Myocyte (in vitro differentiated cells): ENCODE results near the gene NDUFB1. TPM values are rescaled to one million over a fixed set of nuclear protein-coding genes. Genes with fewer than 3 reads are reported as not detected.

Source experiments
- DNase-seq: peaks from one replicate; pipeline ENCODE4 v3.0.0-alpha.2; 2012; ENCODE audit warnings: low read depth
- polyA plus RNA-seq: library from polyadenylated mRNA; unstranded; fragments of >200 nt; gene quantifications from one replicate; pipeline ENCODE4 v1.2.1, GENCODE V29; 2012; ENCODE audit warnings: missing spikeins
- total RNA-seq: library from RNA; depleted of rRNA; stranded (reverse); fragments of >200 nt; gene quantifications from 2 replicates; pipeline ENCODE4 v1.2.3, GENCODE V29; 2014

NDUFB1 gene
- total RNA-seq = 511 and 521 TPM in 2 replicates
- 481 TPM for polyA plus RNA-seq

GRCh38 chr14:92121670-92122350 lies at the start of gene NDUFB1, which contains the start of gene CPSF2:
Gene NDUFB1 (minus strand): TSS chr14:92121706. CDS start chr14:92117637, 4,069 bp downstream.
Gene CPSF2 (plus strand): TSS chr14:92121969. CDS start chr14:92130985, 9,016 bp downstream.
- DNase-seq = peak; percentile 89

- DNase-seq = no peak
Observed at GRCh38 chr14:92164958-92165357, 43.5 kb upstream of the NDUFB1 start.

GRCh38 chr14:92161521-92161920 lies 40.0 kb upstream of the NDUFB1 start:
- DNase-seq = no peak

- DNase-seq = no peak
Observed at GRCh38 chr14:92160619-92161018, 39.1 kb upstream of the NDUFB1 start.

DNA sequence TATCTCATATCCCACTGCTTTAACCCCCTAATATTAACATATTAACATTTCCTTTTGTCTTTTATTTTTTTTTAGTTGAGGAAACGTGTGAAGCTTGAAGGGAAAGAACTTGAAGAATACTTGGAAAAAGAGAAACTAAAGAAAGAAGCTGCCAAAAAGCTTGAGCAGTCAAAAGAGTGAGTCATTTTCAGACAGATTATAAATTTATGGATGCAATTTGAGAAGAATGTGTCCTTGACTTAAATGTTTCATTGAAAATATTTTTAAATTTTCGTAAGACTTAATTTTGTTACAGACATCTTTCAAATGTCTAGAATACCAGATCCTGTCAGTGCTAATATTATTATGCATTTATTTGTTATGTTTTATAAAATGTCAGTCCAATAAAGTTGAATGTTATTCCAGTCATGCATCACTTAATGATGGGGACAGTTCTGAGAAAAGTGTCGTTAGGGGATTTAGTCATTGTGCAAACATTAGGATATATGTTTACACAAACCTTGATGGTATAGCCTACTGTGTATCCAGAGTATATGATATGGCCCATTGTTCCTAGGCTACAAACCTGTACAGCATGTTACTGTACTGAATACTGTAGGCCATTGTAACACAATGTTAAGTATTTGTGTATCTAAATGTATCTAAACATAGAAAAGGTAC lies 32.9 kb upstream of the NDUFB1 start:
- DNase-seq = no peak

- no peak for DNase-seq
Observed at GRCh38 chr14:92153581-92153980, 32.1 kb upstream of the NDUFB1 start.

GRCh38 chr14:92144708-92145107 lies 23.2 kb upstream of the NDUFB1 start:
- no peak for DNase-seq

DNA sequence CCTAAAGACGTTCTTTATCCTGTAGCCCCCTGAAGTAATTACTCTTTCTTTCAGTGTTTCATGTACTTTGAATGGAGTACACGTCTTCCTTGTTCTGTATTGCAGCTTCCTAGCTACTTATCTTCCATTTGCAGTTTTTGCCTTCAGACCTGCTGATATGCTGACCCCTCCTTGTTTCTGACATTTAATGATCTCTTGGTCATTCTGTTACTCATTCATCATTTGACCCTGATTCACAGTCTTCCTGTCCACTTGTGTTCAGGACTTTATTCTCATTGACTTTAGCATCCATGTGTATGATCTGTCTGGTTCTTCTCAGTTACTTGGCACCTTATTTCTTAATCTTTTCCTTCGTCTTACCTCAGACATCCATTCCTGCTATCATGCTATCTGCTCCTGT lies 22.5 kb upstream of the NDUFB1 start:
- no peak for DNase-seq

GRCh38 chr14:92143309-92143708 lies 21.8 kb upstream of the NDUFB1 start:
- no peak for DNase-seq

DNA sequence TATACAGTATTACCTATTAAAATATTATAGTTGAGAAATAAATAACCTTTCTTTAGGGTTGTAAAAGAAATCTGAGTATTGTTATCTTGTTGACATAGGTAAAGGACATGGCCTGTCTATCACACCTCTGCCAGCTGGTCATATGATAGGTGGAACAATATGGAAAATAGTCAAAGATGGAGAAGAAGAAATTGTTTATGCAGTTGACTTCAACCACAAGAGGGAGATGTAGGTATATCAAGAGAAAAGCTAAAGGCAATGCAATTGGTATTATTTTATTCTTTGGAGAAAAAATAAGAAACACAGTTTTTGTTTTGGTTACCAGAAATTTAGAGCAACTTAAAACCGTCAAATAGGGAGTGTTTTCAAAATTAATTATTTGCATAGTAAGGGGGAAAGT lies 13.8 kb upstream of the NDUFB1 start:
- peak; percentile 13 for DNase-seq

DNA sequence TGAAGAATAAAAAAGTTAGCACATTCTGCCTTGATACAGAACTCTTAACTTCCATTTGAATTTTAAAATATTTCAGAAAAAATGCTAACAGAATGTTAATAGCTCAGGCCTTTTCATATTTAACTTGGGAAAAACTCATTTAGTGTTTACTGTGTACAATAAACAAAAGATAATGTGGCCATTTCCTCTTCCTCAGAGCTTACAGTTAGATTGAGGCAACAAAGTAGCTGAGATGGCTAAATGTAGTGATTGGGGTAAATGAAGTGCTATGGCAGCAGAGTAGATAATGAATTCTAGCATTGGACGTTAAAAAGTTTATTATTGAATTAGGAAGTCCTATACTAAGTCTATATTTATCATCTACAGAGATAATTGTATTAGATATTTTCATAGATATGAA lies 12.9 kb upstream of the NDUFB1 start:
- DNase-seq = no peak

GRCh38 chr14:92122761-92123160 lies 1.3 kb upstream of the NDUFB1 start:
- DNase-seq = no peak

DNA sequence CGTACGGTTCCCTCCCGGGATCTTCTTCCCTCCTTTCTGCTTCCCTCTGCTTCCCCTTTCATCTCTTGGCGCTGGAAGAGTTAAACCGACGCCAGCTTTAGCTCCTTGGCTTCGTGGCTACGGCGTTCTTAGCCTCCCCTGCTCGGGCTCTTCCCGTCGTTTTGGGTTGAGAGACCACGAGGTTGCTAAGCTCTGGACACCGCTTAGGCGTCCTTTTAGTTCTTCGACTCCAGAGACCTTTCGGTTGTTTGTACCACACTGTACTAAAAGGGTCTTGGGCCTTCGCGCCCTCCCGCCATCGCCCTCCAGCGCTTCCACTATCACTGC lies 808 bp upstream of the NDUFB1 start:
- DNase-seq = peak; percentile 58

- DNase-seq = peak; percentile 56
Observed at GRCh38 chr14:92121207-92121669, 268 bp downstream of the NDUFB1 start.

GRCh38 chr14:92109490-92109889 lies 12.0 kb downstream of the NDUFB1 start:
- DNase-seq = no peak

- no peak for DNase-seq
Observed at GRCh38 chr14:92108345-92109254, 12.9 kb downstream of the NDUFB1 start.

DNA sequence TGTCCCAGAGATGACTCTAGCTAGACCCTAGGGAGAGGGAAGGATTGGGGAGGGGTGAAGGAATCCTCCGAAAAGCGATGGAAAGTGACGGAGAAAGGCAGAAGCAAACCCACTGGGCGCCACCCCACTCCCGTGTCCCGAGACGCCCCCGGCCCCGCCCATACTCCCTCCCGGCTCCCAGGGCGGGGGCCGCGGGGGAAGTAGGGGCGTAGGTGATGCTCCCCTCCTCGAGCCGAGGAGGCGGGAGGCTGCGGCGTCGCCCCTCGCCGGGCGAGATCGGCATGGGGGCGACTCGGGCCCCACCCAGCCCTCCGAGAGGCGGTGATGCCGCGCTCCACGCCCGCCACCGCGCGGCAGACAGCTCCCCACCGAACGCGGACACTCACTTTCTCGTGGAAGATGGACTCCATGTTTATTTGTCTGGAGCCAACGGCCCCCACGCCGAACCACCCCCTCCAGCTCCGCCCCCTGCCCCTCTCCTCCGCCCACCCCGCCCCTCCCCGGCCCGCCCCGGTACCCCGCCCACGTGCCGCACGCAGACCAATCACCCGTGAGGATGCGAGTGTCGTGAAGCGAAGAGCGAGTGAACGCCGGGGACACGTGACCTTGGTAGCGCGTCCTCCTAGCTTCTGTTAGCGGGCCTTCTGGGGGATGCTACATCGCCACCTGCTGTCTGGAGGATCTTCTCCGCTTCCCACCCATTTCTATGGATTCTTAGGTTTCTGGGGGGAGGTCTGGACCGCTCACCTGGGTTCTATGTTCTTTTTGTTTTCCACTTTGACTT lies 15.2 kb downstream of the NDUFB1 start, which contains the start of gene ATXN3:
ATXN3 (minus strand) TSS at position 440 of the 784 bp plus-strand sequence; CDS start at position 410, 30 bp downstream.
- DNase-seq = peak; percentile 99

- DNase-seq = no peak
Observed at GRCh38 chr14:92105893-92106142, 15.7 kb downstream of the NDUFB1 start.

DNA sequence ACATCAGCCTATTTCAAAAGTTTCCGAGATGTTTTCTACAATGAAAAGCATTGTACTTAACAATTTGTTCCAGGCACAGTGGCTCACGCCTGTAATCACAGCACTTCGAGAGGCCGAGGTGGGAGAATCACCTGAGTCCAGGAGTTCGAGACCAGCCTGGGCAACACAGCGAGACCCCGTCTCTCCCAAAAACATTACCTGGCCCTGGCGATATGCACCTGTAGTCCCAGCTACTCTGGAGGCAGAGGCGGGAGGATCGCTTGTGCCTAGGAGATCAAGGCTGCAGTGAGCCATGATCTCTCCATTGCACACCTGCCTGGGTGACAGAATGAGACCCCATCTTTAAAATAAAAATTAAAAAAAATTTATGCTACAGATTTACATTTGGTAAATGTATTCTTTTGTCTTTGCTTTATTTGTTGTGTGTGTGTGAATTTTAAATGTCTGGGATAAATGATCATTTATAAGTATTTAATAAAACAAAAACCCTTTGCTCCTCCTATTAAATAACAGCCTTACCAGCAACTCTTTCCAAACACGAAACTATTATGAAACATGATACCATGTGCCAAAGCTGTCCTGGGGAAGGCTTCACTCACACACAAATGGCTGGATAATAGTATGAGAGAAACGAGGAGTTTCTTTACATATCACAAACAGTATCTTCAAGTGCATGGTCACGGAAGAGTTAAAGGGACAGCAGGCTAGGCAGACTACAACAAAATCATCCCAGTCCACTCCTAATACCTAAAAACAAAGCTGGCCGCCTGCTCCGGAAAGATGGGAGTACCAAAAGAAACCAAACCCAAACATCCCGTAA lies 16.2 kb downstream of the NDUFB1 start:
- DNase-seq = no peak

- DNase-seq = no peak
Observed at GRCh38 chr14:92103363-92103989, 18.0 kb downstream of the NDUFB1 start.
